ENCODE data around the gene TRIM23.

The TRIM23 gene

DNA sequence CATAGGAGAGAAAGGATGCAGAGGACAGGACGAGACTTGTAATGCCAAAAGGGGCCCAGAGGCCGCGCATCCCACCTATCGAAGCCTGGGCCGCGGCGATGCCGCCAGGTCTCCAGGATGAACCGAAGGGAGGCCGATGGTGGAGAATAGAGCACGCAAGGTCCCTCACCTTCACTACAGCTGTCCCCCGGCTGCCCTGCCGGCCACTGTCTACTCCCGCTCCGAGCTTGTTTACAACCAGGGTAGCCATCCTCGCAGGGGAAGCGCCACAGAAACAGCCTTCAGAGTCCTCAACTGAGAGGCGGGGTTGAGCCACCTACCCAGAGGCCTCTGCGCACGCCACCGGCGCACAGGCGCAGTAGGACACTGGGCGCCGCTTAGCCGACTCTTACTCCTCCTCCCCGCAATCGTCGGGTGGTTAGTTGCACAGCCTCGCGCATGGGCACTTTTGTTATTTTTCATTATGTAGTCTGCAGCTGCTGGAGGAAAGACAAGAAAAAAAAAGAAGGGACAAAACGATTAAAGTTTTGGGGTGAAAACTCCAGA lies at the start of gene TRIM23:
Gene TRIM23 (minus strand): TSS at position 309 of the 546 bp plus-strand sequence. CDS start 59 bp downstream, at position 250.
- H3K27ac Mint-ChIP-seq = peak within 1 kb of the TSS; percentile 97
- peaks cover 23% of the 10 kb centered on the region for H3K36me3 Mint-ChIP-seq (ENCODE audit: low read depth)
- intact Hi-C loops (cut with micrococcal nuclease) = loop anchor here (1.0 to 10.0 kb wide), 4 partner anchors 61 to 855 kb away; partner anchors contain the start of genes CENPK, CWC27, NLN and PPWD1
- H3K27me3 Mint-ChIP-seq = no peaks in the 10 kb centered on the region
- peaks cover 14% of the 10 kb centered on the region for H3K4me1 Mint-ChIP-seq (ENCODE audit: low read depth)
- no peaks in the 10 kb centered on the region for H3K9me3 Mint-ChIP-seq
- peak within 1 kb of the TSS; percentile 98 for H3K4me3 Mint-ChIP-seq

DNA sequence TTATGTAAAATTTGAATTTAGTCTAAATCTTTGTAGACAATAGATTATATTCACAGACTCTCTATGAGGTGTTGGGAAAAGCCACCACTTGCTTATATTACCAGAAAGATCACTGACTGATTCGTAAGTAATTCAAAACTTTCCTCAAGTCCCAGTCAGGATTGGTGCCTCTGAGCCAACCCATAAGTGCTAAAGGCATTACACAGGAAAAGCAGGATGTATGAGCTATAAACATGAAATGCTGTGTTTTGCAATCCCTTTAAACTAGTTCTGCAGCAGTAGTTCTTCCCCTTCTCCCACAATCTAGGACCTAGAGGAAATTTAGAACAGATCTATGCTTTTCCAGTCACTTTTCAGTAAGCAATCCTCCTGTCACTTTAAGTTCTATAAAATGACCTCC lies 48.7 kb upstream of the TRIM23 start:
- peaks cover 32% of the 10 kb centered on the region for H3K4me1 Mint-ChIP-seq (ENCODE audit: low read depth)
- no peak overlapping the region for H3K27ac Mint-ChIP-seq
- H3K27me3 Mint-ChIP-seq = no peaks in the 10 kb centered on the region
- no peaks in the 10 kb centered on the region for H3K9me3 Mint-ChIP-seq
- intact Hi-C loops (cut with micrococcal nuclease) = no loop called here
- H3K36me3 Mint-ChIP-seq (ENCODE audit: low read depth) = peaks cover 73% of the 10 kb centered on the region
- no peak overlapping the region for H3K4me3 Mint-ChIP-seq

DNA sequence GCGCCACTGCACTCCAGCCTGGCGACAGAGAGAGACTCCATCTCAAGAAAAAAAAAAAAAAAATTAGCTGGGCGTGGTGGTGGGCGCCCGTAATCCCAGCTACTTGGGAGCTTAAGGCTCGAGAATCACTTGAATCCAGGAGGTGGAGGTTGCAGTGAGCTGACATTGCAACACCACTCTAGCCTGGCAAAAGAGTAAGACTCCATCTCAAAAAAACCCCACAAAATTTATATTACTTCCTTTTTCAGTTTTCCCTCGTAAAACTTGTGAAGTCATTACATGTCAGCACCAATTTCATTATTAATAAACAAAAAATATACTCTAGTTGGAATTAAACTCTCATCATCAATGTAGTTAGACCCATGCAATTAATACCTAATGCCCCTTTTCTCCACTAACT lies 44.6 kb upstream of the TRIM23 start:
- H3K36me3 Mint-ChIP-seq (ENCODE audit: low read depth) = peaks cover 57% of the 10 kb centered on the region
- no peaks in the 10 kb centered on the region for H3K9me3 Mint-ChIP-seq
- no peaks in the 10 kb centered on the region for H3K27me3 Mint-ChIP-seq
- H3K4me3 Mint-ChIP-seq = no peak overlapping the region
- intact Hi-C loops (cut with micrococcal nuclease) = no loop called here
- H3K4me1 Mint-ChIP-seq (ENCODE audit: low read depth) = peaks cover 8% of the 10 kb centered on the region
- no peak overlapping the region for H3K27ac Mint-ChIP-seq

GRCh38 chr5:65663804-65664521 lies 39.8 kb upstream of the TRIM23 start:
- no peak overlapping the region for H3K27ac Mint-ChIP-seq
- intact Hi-C loops (cut with micrococcal nuclease) = no loop called here

DNA sequence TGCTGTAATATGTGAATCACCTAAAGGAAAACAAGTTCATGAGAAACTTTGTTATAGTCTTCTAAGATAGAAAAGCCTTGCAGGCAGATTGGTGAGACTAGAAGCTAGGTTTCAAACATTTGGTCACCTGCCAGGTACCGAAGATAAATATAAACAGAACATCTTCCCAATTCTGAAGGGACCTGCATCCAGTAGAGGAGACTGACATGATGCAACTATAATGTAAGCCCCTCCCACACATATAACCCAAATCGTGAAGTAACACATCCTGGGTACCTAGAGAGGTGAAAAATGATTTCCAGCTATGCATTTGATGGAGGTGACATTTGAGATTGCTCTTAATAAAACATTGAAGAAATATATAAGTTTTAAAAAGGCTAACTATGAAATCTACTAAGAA lies 30.6 kb upstream of the TRIM23 start:
- Mint-ChIP-seq H3K9me3 (no peaks in the 10 kb centered on the region), H3K4me1 (ENCODE audit: low read depth) (no peaks in the 10 kb centered on the region), H3K27me3 (no peaks in the 10 kb centered on the region), H3K4me3 (no peak overlapping the region), H3K36me3 (ENCODE audit: low read depth) (peaks cover 34% of the 10 kb centered on the region), H3K27ac (no peak overlapping the region)
- intact Hi-C loops (cut with micrococcal nuclease) = no loop called here

More at GRCh38 chr5:65663804-65664521, 39.8 kb upstream of the TRIM23 start:
- Mint-ChIP-seq H3K27me3 (no peaks in the 10 kb centered on the region), H3K36me3 (ENCODE audit: low read depth) (peaks cover 59% of the 10 kb centered on the region), H3K9me3 (no peaks in the 10 kb centered on the region), H3K4me1 (ENCODE audit: low read depth) (no peaks in the 10 kb centered on the region), H3K4me3 (no peak overlapping the region)

DNA sequence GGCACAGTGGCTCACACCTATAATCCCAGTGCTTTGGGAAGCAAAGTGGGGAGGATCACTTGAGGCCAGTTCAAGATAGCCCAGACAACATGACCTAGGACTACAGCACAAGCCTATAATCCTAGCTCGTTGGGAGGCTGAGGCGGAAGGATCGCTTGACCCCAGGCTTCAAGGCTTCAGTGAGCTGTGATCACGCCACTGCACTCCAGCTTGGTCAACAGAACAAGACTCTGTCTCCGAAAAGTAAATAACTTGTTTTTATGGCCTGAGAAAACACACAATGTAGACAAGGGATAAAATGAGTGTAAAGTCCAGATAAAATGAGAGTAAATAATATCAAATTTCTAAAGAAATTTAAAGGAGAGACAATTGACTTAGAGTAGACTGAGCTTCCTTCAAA lies 27.0 kb upstream of the TRIM23 start:
- Mint-ChIP-seq H3K36me3 (ENCODE audit: low read depth) (peaks cover 55% of the 10 kb centered on the region), H3K9me3 (no peaks in the 10 kb centered on the region), H3K27ac (no peak overlapping the region), H3K4me3 (no peak overlapping the region), H3K27me3 (no peaks in the 10 kb centered on the region), H3K4me1 (ENCODE audit: low read depth) (no peaks in the 10 kb centered on the region)
- intact Hi-C loops (cut with micrococcal nuclease) = no loop called here

DNA sequence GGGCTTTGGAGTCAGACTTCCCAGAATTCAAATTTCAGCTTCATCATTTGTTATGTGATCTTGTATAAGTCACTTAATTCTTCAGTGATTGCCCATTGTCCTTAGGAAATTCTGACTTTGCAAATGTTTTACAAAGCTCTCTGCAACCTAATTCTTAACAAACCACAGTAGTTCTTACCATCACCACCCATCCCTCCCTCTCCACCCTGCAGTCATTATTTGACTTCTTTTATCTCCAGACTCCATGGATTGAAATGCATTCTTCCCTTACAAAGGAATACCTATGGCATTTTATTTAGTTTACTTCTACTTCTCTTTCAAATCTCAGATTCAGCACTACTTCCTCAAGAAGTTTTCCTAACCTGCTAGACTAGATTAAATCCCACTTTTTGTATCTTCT lies 23.8 kb upstream of the TRIM23 start:
- Mint-ChIP-seq H3K27me3 (no peaks in the 10 kb centered on the region), H3K9me3 (no peaks in the 10 kb centered on the region), H3K36me3 (ENCODE audit: low read depth) (peaks cover 62% of the 10 kb centered on the region), H3K27ac (no peak overlapping the region), H3K4me1 (ENCODE audit: low read depth) (no peaks in the 10 kb centered on the region), H3K4me3 (no peak overlapping the region)
- intact Hi-C loops (cut with micrococcal nuclease) = no loop called here

GRCh38 chr5:65646938-65647337 lies 22.8 kb upstream of the TRIM23 start:
- peaks cover 65% of the 10 kb centered on the region for H3K36me3 Mint-ChIP-seq (ENCODE audit: low read depth)

DNA sequence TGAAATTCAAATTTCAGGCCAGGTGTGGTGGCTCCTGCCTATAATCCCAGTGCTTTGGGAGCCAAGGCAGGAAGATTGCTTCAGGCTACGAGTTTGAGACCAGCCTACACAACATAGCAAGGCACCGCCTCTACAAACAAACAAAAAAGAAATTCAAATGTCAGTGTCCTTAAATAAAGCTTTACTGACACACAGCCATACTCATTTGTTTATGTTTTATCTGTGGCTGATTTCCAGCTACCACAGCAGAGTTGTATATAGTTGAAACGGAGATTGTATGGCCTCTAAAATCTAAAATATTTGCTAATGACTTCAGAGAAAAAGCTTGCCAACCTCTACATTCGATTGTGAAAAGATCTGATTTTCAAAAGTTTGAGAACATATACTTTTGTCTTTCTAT lies 16.1 kb upstream of the TRIM23 start:
- Mint-ChIP-seq H3K36me3 (ENCODE audit: low read depth) (peaks cover 65% of the 10 kb centered on the region), H3K27me3 (no peaks in the 10 kb centered on the region)

More at GRCh38 chr5:65646938-65647337, 22.8 kb upstream of the TRIM23 start:
- H3K27ac Mint-ChIP-seq = no peak overlapping the region
- no peaks in the 10 kb centered on the region for H3K27me3 Mint-ChIP-seq
- H3K4me3 Mint-ChIP-seq = no peak overlapping the region
- no peaks in the 10 kb centered on the region for H3K9me3 Mint-ChIP-seq
- no peaks in the 10 kb centered on the region for H3K4me1 Mint-ChIP-seq (ENCODE audit: low read depth)
- intact Hi-C loops (cut with micrococcal nuclease) = no loop called here

DNA sequence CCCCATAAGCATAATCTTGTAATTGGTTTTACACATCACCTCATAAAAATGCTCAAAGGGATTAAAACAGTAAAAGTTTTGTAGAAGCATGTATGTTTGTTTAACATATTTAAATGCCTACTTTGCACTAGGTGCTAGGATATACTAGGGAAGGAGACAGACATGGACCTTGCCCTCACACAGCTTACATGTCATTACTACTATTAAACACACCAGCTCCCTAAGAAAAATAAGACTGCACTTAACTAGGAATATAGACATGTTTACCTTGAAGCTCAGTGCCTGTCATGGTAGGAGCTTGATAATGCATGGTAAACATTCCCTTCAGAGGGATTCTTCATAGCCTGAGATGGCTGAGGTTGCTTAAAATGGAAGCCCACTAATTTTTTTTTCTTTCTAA lies 6.8 kb upstream of the TRIM23 start:
- Mint-ChIP-seq H3K27ac (no peak overlapping the region), H3K27me3 (no peaks in the 10 kb centered on the region), H3K36me3 (ENCODE audit: low read depth) (peaks cover 26% of the 10 kb centered on the region), H3K9me3 (no peaks in the 10 kb centered on the region), H3K4me1 (ENCODE audit: low read depth) (peaks cover 11% of the 10 kb centered on the region), H3K4me3 (no peak overlapping the region)
- intact Hi-C loops (cut with micrococcal nuclease) = no loop called here

More for the DNA sequence above, 16.1 kb upstream of the TRIM23 start:
- H3K4me3 Mint-ChIP-seq = no peak overlapping the region
- intact Hi-C loops (cut with micrococcal nuclease) = no loop called here
- H3K9me3 Mint-ChIP-seq = no peaks in the 10 kb centered on the region
- no peak overlapping the region for H3K27ac Mint-ChIP-seq
- no peaks in the 10 kb centered on the region for H3K4me1 Mint-ChIP-seq (ENCODE audit: low read depth)

DNA sequence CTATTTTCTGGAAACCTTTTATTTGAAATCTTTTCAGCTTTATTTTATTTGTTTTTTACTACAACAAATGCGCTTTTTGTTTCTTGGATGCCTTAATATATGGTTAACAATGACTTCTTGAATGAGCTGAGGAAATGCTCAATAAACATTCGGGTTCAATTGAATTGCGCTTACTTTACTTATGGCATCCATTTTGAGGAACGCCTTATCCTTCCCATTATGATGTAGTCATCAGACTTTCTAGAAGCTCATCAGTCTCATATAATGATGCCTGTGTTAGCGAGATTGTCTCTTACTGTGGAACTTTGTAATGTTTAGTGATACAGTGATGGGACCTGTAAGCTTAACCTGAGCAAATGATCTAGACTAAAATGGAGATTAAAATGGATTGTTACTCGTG lies 1.6 kb upstream of the TRIM23 start:
- H3K4me3 Mint-ChIP-seq = peak overlapping the region; percentile 98
- H3K9me3 Mint-ChIP-seq = no peaks in the 10 kb centered on the region
- H3K4me1 Mint-ChIP-seq (ENCODE audit: low read depth) = peaks cover 18% of the 10 kb centered on the region
- peak overlapping the region; percentile 97 for H3K27ac Mint-ChIP-seq
- intact Hi-C loops (cut with micrococcal nuclease) = loop anchor here (2.0 to 10.0 kb wide), 2 partner anchors 519 to 857 kb away; partner anchors contain the start of genes CWC27, SREK1 and SREK1IP1
- H3K36me3 Mint-ChIP-seq (ENCODE audit: low read depth) = peaks cover 32% of the 10 kb centered on the region
- H3K27me3 Mint-ChIP-seq = no peaks in the 10 kb centered on the region

GRCh38 chr5:65624571-65625555 lies 730 bp upstream of the TRIM23 start, which contains the start of the genes SHLD3 and TRAPPC13:
Gene SHLD3, plus strand, starts transcription at chr5:65625027. Its CDS starts 4,561 bp downstream, at chr5:65629588.
Gene TRAPPC13, plus strand, starts transcription at chr5:65625027. Its CDS starts 34 bp downstream, at chr5:65625061.
- Mint-ChIP-seq H3K9me3 (no peaks in the 10 kb centered on the region), H3K4me1 (ENCODE audit: low read depth) (peaks cover 16% of the 10 kb centered on the region), H3K27me3 (no peaks in the 10 kb centered on the region), H3K36me3 (ENCODE audit: low read depth) (peaks cover 30% of the 10 kb centered on the region), H3K27ac (peak within 1 kb of the TSS; percentile 97), H3K4me3 (peak within 1 kb of the TSS; percentile 98)
- intact Hi-C loops (cut with micrococcal nuclease) = loop anchor here (1.0 to 10.0 kb wide), 4 partner anchors 62 to 856 kb away; partner anchors contain the start of genes CENPK, CWC27, NLN and PPWD1

- intact Hi-C loops (cut with micrococcal nuclease) = loop anchor here (10.0 kb wide), 1 partner anchor 521 kb away; the partner anchor contains the start of gene SREK1
- Mint-ChIP-seq H3K9me3 (no peaks in the 10 kb centered on the region), H3K27ac (peak overlapping the region; percentile 97), H3K27me3 (no peaks in the 10 kb centered on the region), H3K4me1 (ENCODE audit: low read depth) (peaks cover 17% of the 10 kb centered on the region), H3K36me3 (ENCODE audit: low read depth) (peaks cover 17% of the 10 kb centered on the region), H3K4me3 (peak overlapping the region; percentile 98)
These were observed 651 bp downstream of the TRIM23 start for GRCh38 chr5:65623482-65623881.

Measured in dendritic cell treated with granulocyte-macrophage colony-stimulating factor and Interleukin-4, amounts not matched to agents 40 ng/mL and 50 ng/mL, for 4 days (primary cell).